Esophagus muscularis mucosa (tissue), 4 donors: ENCODE results near the gene BRD3. TPM values are rescaled to one million over a fixed set of nuclear protein-coding genes. Genes with fewer than 3 reads are reported as not detected.
A peak's percentile ranks its signal among the peaks of the same experiment; 100 is the strongest.
"Not testable (repeated sequence)": the region's sequence is repeated elsewhere in the genome, so short reads cannot be mapped to it uniquely, and the experiment has no call there.

Experiments used
- DNase-seq: peaks from one replicate; pipeline ENCODE4 v3.0.0-alpha.2; 2017; ENCODE audit errors: extremely low spot score
- H3K27ac ChIP-seq, 4 donors: fragments of 200-600 bp; sonication (generic); replicated peaks in 1 of 4; 1 replicate in 3 of 4; 2 replicates in 1 of 4; pipeline ENCODE4 v1.5.1; 2016 to 2019; ENCODE audit warnings: mild to moderate bottlenecking in 1 of 4
- H3K27me3 ChIP-seq, 4 donors: fragments of 200-600 bp; sonication (generic); one replicate each; pipeline versions ENCODE4 v1.5.1 to v1.6.0; 2016 to 2019
- H3K36me3 ChIP-seq, 4 donors: fragments of 200-600 bp; sonication (generic); one replicate each; pipeline ENCODE4 v1.5.1; 2016 to 2019
- H3K4me1 ChIP-seq, 4 donors: fragments of 200-600 bp; sonication (generic); one replicate each; pipeline ENCODE4 v1.5.1; 2016 to 2019
- H3K4me3 ChIP-seq, 4 donors: fragments of 200-600 bp; sonication (generic); 1 replicate in 2 of 4; 2 replicates in 2 of 4; pipeline ENCODE4 v1.5.1; 2016 to 2019; ENCODE audit warnings: mild to moderate bottlenecking in 4 of 4, moderate library complexity in 1 of 4
- H3K9me3 ChIP-seq, 4 donors: fragments of 200-600 bp; sonication (generic); 1 replicate in 3 of 4; 2 replicates in 1 of 4; pipeline ENCODE4 v1.5.1; 2016 to 2019
- EP300 ChIP-seq: sonication (generic); formaldehyde crosslinking; IDR thresholded peaks from one replicate; pipeline ENCODE4 v1.6.1; 2017; ENCODE audit warnings: antibody characterized with exemption
- POLR2A ChIP-seq: fragments of 450-650 bp; IDR thresholded peaks from one replicate; pipeline ENCODE4 v1.6.1; 2017; ENCODE audit warnings: antibody characterized with exemption, moderate library complexity, mild to moderate bottlenecking, low read depth
- POLR2AphosphoS5 ChIP-seq, 2 donors: sonication (generic); formaldehyde crosslinking; IDR thresholded peaks; one replicate each; pipeline ENCODE4 v1.6.1; 2017; ENCODE audit warnings: antibody characterized with exemption in 2 of 2
- WGBS: methylation state at CpG from one replicate; pipeline ENCODE4 v1.1.5; 2018; 5-methylcytosine and 5-hydroxymethylcytosine counted together
- intact Hi-C: fragments of 100-400 bp; cut with DNase I; formaldehyde crosslinking; loops from one replicate; pipeline ENCODE4 v1.15.1; 2023
- total RNA-seq, 4 donors: library from RNA; depleted of rRNA; stranded (reverse); fragments of >200 nt; gene quantifications; one replicate each; pipeline versions ENCODE4 v1.1.0 to v1.2.1, GENCODE V29; 2016
- TF ChIP-seq, protein P1 (sequence below), 3 experiments: fragments of 200-600 bp in 2 of 3; fragments of 450-650 bp in 1 of 3; sonication (generic) in 2 of 3; IDR thresholded peaks; one replicate each; pipeline ENCODE4 v1.5.1; 2017 to 2019; ENCODE audit warnings: antibody characterized with exemption in 3 of 3, mild to moderate bottlenecking in 2 of 3, moderate library complexity in 1 of 3

Gene BRD3
- total RNA-seq, 4 donors from 2014 or later, result 30.0 to 38.2 (median 33.3) TPM

DNA sequence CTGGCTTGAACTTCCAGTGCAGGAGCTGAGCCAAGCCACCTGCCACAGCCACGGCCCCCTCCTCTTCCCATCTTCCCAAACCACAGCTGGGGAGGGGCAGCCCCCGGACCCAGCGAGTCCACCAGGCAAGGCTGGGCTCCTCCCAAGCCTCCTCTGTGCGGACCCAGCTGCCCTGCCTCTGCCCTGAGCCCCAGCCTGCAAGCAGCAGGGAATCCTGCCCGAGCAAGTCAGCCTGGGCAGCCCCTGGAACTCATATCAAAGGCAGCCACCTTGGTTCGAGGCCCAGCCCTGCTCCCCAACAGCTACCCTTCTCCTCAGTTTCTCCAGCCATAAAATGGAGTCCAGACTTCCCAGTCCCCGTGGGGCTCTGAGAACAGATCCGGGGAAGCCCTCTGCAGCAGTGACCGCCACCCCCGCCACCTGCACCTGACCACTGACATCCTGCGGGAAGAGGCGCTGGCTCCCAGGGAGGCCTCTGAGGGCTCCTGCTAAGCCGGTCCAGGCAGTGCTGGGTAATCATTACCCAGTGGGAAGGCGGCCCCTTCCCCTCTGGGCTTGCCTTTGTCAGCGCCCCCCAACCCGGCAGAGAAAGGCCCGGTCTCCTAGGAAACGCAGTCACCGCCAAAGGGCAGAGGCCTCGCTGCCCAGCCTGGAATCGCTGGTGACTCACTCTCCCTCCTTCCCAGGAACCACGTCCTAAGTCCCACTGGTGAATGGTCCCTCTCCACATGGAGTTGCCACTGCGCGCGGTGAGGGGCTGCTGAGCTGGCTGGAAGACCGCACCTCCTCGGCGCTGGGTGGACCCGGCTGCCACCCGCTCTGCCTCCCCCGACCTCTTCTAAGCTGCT lies 77.2 kb downstream of the BRD3 start:
- Histone ChIP-seq H3K27ac (peak overlapping the region; percentile 87 to 92 (median 88)), H3K9me3 (no peaks in the 10 kb centered on the region), H3K36me3 (no peaks in the 10 kb centered on the region), H3K27me3 (no peaks in the 10 kb centered on the region), H3K4me1 (peaks cover 20 to 46% (median 35%) of the 10 kb centered on the region in 4 donors), H3K4me3 (peak overlapping the region; percentile 69 to 90 (median 76))
- intact Hi-C loops, result loop anchor here (5.0 to 10.0 kb wide), 2 partner anchors 133 to 456 kb away; partner anchors contain the start of gene ADAMTSL2
- 73% methylated on average over 7 of the region's 31 CpGs for WGBS
- DNase-seq, result no peak
- TF ChIP-seq POLR2A, result no peak
- no peak for TF ChIP-seq EP300
- TF ChIP-seq, protein P1, sequence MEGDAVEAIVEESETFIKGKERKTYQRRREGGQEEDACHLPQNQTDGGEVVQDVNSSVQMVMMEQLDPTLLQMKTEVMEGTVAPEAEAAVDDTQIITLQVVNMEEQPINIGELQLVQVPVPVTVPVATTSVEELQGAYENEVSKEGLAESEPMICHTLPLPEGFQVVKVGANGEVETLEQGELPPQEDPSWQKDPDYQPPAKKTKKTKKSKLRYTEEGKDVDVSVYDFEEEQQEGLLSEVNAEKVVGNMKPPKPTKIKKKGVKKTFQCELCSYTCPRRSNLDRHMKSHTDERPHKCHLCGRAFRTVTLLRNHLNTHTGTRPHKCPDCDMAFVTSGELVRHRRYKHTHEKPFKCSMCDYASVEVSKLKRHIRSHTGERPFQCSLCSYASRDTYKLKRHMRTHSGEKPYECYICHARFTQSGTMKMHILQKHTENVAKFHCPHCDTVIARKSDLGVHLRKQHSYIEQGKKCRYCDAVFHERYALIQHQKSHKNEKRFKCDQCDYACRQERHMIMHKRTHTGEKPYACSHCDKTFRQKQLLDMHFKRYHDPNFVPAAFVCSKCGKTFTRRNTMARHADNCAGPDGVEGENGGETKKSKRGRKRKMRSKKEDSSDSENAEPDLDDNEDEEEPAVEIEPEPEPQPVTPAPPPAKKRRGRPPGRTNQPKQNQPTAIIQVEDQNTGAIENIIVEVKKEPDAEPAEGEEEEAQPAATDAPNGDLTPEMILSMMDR (IDR thresholded peaks at IDR 0.05), result no peak
- no peak for TF ChIP-seq POLR2AphosphoS5 (IDR thresholded peaks at IDR 0.05)

GRCh38 chr9:133989625-133990365 lies 78.0 kb downstream of the BRD3 start:
- WGBS, result 79% methylated on average over 13 of the region's 24 CpGs
- Histone ChIP-seq H3K27ac (peak overlapping the region in 2 of 4 donors; percentile 88 to 92), H3K36me3 (no peaks in the 10 kb centered on the region), H3K4me3 (no peak overlapping the region), H3K9me3 (no peaks in the 10 kb centered on the region), H3K4me1 (peaks cover 20 to 46% (median 35%) of the 10 kb centered on the region in 4 donors), H3K27me3 (no peaks in the 10 kb centered on the region)
- intact Hi-C loops, result loop anchor here (5.0 to 10.0 kb wide), 2 partner anchors 132 to 455 kb away; partner anchors contain the start of gene ADAMTSL2
- TF ChIP-seq EP300 (no peak), POLR2A (no peak), POLR2AphosphoS5 (IDR thresholded peaks at IDR 0.05) (no peak)
- TF ChIP-seq, protein P1 (IDR thresholded peaks at IDR 0.05), result no peak
- DNase-seq, result no peak

DNA sequence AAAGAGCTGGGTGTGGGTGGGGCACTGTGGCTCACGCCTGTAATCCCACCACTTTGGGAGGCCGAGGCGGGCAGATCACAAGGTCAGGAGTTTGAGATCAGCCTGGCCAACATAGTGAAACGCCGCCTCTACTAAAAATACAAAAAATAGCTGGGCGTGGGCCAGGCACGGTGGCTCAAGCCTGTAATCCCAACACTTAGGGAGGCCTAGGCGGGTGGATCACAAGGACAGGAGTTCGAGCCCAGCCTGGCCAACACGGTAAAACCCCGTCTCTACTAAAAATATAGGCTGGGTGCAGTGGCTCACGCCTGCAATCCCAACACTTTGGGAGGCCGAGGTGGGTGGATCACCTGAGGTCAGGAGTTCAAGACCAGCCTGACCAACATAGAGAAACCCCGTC lies 79.1 kb downstream of the BRD3 start:
- H3K36me3 ChIP-seq, DNase-seq, H3K4me3 ChIP-seq, H3K27me3 ChIP-seq, H3K27ac ChIP-seq, intact Hi-C loops, H3K9me3 ChIP-seq: not testable (repeated sequence)
- peaks cover 15 to 36% (median 26%) of the 10 kb centered on the region in 4 donors for H3K4me1 ChIP-seq
- 94% methylated on average over 14 of the region's 14 CpGs for WGBS

DNA sequence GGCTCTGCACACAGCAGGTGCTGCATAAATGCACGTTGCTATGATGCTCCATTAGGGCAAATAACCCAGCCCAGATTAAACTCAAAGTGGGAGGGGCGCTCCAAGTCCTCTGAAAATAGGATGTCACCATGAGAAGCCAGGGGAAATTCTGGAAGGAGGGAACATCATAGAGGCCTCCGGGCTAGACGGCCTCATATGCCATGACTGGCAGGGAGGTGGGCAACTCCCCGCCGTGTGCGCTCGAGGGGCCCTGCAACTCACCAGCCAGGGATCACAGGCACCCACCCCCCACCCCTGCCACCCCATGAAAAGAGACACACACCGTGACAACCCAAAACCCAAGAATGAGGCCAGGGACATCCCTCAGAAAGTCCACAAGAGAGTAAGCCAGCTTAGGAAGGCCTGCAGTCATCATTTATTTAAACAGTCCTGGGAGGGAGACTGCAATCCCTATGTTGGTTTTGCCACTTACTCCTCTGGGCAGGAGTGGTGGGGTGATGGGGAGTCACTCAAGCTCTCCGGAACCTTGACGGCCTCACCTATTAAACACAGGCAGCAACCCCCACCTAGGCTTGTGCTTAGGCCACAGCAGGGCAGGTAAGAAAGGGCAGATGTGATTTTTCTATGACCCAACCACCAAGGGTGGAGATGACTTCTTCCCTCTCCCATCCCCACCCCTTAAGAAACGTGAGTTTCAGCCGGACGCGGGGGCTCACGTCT lies 79.7 kb downstream of the BRD3 start:
- intact Hi-C loops, result no loop called here
- WGBS, result 91% methylated on average over 15 of the region's 16 CpGs
- H3K27ac ChIP-seq, result no peak overlapping the region
- no peaks in the 10 kb centered on the region for H3K9me3 ChIP-seq
- no peak for TF ChIP-seq POLR2A
- no peaks in the 10 kb centered on the region for H3K36me3 ChIP-seq
- no peak overlapping the region for H3K4me3 ChIP-seq
- H3K4me1 ChIP-seq, result peaks cover 11 to 29% (median 19%) of the 10 kb centered on the region in 4 donors
- H3K27me3 ChIP-seq, result no peaks in the 10 kb centered on the region
- no peak for DNase-seq

- DNase-seq, result no peak
- H3K27me3 ChIP-seq, result no peaks in the 10 kb centered on the region
- intact Hi-C loops, result no loop called here
- no peaks in the 10 kb centered on the region for H3K36me3 ChIP-seq
- TF ChIP-seq, protein P1 (IDR thresholded peaks at IDR 0.05), result no peak
- no peak for TF ChIP-seq POLR2AphosphoS5 (IDR thresholded peaks at IDR 0.05)
- TF ChIP-seq POLR2A, result no peak
- no peak for TF ChIP-seq EP300
- H3K4me3 ChIP-seq, result no peak overlapping the region
- peaks cover 11 to 27% (median 19%) of the 10 kb centered on the region in 4 donors for H3K4me1 ChIP-seq
- H3K9me3 ChIP-seq, result no peaks in the 10 kb centered on the region
- WGBS, result 95% methylated on average over 14 of the region's 14 CpGs
- H3K27ac ChIP-seq, result no peak overlapping the region
These were observed 80.4 kb downstream of the BRD3 start for GRCh38 chr9:133987446-133987788.
